Urinary bladder (tissue), 4 donors: ENCODE data around the gene EIF4G1. TPM values are rescaled to one million over a fixed set of nuclear protein-coding genes. Genes with fewer than 3 reads are reported as not detected.
"Not testable (repeated sequence)": the region's sequence is repeated elsewhere in the genome, so short reads cannot be mapped to it uniquely, and the experiment has no call there.

Experiments
- DNase-seq: peaks from one replicate; pipeline ENCODE4 v3.0.0-alpha.2; 2015; ENCODE audit errors: extremely low spot score
- H3K27ac ChIP-seq: one replicate; pipeline ENCODE4 v1.5.1; 2013; ENCODE audit warnings: low read depth, mild to moderate bottlenecking, moderate library complexity
- H3K36me3 ChIP-seq: one replicate; pipeline ENCODE4 v1.6.1; 2013; ENCODE audit warnings: mild to moderate bottlenecking, moderate library complexity; ENCODE audit not compliant: insufficient read depth
- H3K4me1 ChIP-seq: one replicate; pipeline ENCODE4 v1.6.1; 2013; ENCODE audit warnings: mild to moderate bottlenecking, moderate library complexity; ENCODE audit not compliant: insufficient read depth
- H3K4me3 ChIP-seq: one replicate; pipeline ENCODE4 v1.5.1; 2013; ENCODE audit warnings: low read depth, low read length
- WGBS: extraction: QIAGEN DNeasy Blood & Tissue Kit; methylation state at CpG from one replicate; pipeline ENCODE4 v1.1.7; 2013; 5-methylcytosine and 5-hydroxymethylcytosine counted together
- polyA plus RNA-seq: library from polyadenylated mRNA; stranded (reverse); fragments of 200-250 nt; gene quantifications from one replicate; pipeline ENCODE4 v1.2.3, GENCODE V29; 2013
- total RNA-seq: library from RNA; depleted of rRNA; stranded (reverse); fragments of >200 nt; gene quantifications from one replicate; pipeline ENCODE4 v1.2.3, GENCODE V29; 2014
- donor health status: healthy with polysubstance abuse.
- donor health status: healthy.

Gene EIF4G1
- total and polyA plus RNA-seq, 2 donors: 117 to 224 TPM

DNA sequence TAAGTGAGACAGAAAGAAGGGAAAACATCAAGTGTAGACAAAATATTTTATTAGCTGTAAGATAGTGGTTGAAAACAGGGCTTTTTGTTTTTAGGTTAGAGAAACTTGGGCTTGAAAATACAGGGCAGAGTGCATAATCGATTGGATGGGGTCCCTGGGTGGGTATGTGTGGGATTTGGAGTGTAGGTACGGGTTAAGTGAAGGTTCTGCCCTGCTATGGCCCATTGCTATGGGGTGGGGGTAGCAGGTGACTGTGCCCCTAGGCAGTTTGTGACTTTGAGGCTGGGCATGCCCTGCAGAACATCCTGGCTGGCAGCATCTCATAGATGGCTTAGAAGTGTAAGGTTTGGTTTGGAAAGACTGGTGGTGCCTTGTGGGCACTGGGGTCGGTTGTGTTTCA, 19.3 kb downstream of the EIF4G1 start:
- H3K27ac ChIP-seq: peak overlapping the region; percentile 68

GRCh38 chr3:184334470-184335158, 20.2 kb downstream of the EIF4G1 start:
- Histone ChIP-seq H3K27ac (peak overlapping the region; percentile 66), H3K4me1 (no peaks in the 10 kb centered on the region), H3K4me3 (no peak overlapping the region), H3K36me3 (peaks cover 4% of the 10 kb centered on the region)
- DNase-seq: no peak
- 70% methylated on average over 15 of the region's 15 CpGs for WGBS

More for the DNA sequence above, 19.3 kb downstream of the EIF4G1 start:
- Histone ChIP-seq H3K4me3 (no peak overlapping the region), H3K4me1 (no peaks in the 10 kb centered on the region), H3K36me3 (peaks cover 7% of the 10 kb centered on the region)
- 70% methylated on average over 3 of the region's 3 CpGs for WGBS
- DNase-seq: no peak

GRCh38 chr3:184335291-184335660, 20.9 kb downstream of the EIF4G1 start:
- 41% methylated on average over 4 of the region's 4 CpGs for whole genome bisulfite sequencing
- Histone ChIP-seq H3K4me1 (no peaks in the 10 kb centered on the region), H3K4me3 (no peak overlapping the region), H3K27ac (peak overlapping the region; percentile 98), H3K36me3 (peaks cover 4% of the 10 kb centered on the region)
- no peak for DNase-seq

GRCh38 chr3:184335661-184336546, 21.5 kb downstream of the EIF4G1 start:
- H3K4me1 ChIP-seq: no peaks in the 10 kb centered on the region
- WGBS: 1% methylated on average over 77 of the region's 77 CpGs
- no peak for DNase-seq

DNA sequence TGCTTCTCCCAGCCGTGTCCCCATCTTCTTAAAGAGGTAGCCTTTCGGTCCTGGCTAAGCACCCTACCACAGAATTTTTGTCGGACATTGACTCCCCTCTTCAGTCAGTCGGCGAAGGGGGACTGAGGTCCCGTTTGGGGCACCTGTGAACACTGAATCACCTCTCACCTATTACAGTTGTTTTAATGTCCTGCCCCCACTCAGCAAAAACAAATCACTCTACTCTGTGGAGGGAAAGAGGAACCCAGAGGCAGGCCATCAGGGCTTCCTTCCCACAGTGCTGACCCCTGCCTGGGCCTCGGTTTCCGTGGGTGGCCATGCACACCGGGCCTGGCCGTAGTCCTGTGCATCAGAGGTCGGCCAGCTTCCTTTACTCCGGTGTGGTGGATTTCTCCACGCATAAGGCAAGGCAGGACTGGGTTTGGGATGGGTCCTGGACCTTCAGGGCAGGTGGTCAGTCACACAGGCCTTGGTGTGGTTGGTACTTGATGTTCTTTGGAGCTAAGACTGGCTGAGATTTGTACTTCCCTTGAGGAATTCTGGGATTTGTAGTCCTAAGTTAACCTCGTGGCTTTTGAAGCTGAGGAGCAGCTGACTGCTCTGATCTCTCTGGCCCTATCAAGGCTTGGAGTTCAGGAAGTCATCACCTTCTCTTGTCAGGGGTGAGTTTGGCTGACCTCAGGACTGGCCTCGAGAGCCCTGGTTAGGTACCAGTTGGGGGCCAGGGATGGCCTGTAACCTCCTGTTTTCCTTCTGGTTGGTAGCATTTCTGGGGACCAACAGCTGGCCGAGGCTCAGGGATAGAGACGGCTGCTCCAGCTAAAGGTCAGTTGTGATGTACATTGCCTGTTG, 22.4 kb downstream of the EIF4G1 start:
- DNase-seq: no peak
- Histone ChIP-seq H3K36me3 (peaks cover 4% of the 10 kb centered on the region), H3K4me3 (peak overlapping the region; percentile 64), H3K27ac (peak overlapping the region; percentile 98), H3K4me1 (no peaks in the 10 kb centered on the region)
- WGBS: 14% methylated on average over 17 of the region's 17 CpGs

More at GRCh38 chr3:184335661-184336546, 21.5 kb downstream of the EIF4G1 start:
- H3K36me3 ChIP-seq: peaks cover 4% of the 10 kb centered on the region
- peak overlapping the region; percentile 98 for H3K27ac ChIP-seq
- H3K4me3 ChIP-seq: peak overlapping the region; percentile 64

DNA sequence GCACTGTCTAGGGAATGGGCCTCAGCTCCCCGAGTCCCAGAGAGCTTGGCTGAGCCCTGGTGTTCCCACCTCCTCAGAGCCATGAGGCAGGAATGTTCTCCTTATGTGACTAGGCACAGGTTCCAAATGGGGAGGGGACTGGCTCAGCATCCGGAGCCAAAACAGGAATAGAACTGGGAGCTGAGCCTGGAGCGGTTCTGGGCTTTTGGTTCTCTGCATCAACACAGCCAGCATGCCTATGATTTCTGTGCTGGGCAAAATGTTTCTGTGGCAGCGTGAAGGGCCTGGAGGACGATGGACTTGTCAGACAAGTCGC, 23.0 kb downstream of the EIF4G1 start, which contains the start of gene FAM131A:
Gene FAM131A (plus strand): TSS at position 202 of the 316 bp plus-strand sequence. CDS start 31 bp downstream, at position 233.
- Histone ChIP-seq H3K27ac (peak within 1 kb of the TSS; percentile 98), H3K36me3 (peaks cover 1% of the 10 kb centered on the region), H3K4me3 (peak within 1 kb of the TSS; percentile 64), H3K4me1 (no peaks in the 10 kb centered on the region)
- 34% methylated on average over 6 of the region's 6 CpGs for WGBS
- DNase-seq: no peak

- WGBS: 50% methylated on average over 7 of the region's 7 CpGs
- no peaks in the 10 kb centered on the region for H3K4me1 ChIP-seq
Measured at GRCh38 chr3:184337981-184338380, 23.6 kb downstream of the EIF4G1 start.

GRCh38 chr3:184338511-184338945, 24.1 kb downstream of the EIF4G1 start:
- 9% methylated on average over 37 of the region's 37 CpGs for WGBS
- no peak for DNase-seq
- Histone ChIP-seq H3K4me3 (no peak overlapping the region), H3K4me1 (no peaks in the 10 kb centered on the region), H3K36me3 (no peaks in the 10 kb centered on the region), H3K27ac (peak overlapping the region; percentile 88)

More at GRCh38 chr3:184337981-184338380, 23.6 kb downstream of the EIF4G1 start:
- no peak for DNase-seq
- no peak overlapping the region for H3K4me3 ChIP-seq
- no peaks in the 10 kb centered on the region for H3K36me3 ChIP-seq
- H3K27ac ChIP-seq: peak overlapping the region; percentile 88

GRCh38 chr3:184339001-184339400, 24.6 kb downstream of the EIF4G1 start:
- H3K36me3 ChIP-seq: no peaks in the 10 kb centered on the region
- no peak overlapping the region for H3K27ac ChIP-seq
- no peak for DNase-seq
- 41% methylated on average over 8 of the region's 8 CpGs for WGBS
- H3K4me1 ChIP-seq: no peaks in the 10 kb centered on the region
- H3K4me3 ChIP-seq: no peak overlapping the region

DNA sequence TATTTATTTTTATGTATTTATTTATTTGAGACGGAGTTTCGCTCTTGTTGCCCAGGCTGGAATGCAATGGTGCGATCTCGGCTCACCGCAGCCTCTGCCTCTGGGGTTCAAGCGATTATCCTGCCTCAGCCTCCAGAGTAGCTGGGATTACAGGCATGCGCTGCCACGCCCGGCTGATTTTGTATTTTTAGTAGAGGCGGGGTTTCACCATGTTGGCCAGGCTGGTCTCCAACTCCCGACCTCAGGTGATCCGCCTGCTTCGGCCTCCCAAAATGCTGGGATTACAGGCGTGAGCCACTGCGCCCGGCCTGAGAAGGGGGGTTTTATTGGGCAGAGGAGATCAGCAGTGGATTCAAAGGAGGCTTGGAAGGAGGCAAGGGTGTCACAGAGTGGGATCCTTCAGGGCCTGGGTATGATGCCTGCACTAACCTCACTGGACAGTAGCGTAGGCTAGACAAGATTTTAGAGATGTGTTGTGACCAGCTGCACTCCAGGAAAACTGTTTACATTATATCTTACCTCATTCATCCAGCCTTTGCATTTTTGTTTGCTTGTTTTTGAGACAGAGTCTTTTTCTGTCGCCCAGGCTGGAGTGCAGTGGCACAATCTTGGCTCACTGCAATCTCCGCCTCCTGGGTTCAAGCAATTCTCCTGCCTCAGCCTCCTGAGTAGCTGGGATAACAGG, 25.2 kb downstream of the EIF4G1 start:
- not testable (repeated sequence) for H3K27ac ChIP-seq, DNase-seq, H3K36me3 ChIP-seq, H3K4me1 ChIP-seq, H3K4me3 ChIP-seq
- 78% methylated on average over 19 of the region's 19 CpGs for WGBS

DNA sequence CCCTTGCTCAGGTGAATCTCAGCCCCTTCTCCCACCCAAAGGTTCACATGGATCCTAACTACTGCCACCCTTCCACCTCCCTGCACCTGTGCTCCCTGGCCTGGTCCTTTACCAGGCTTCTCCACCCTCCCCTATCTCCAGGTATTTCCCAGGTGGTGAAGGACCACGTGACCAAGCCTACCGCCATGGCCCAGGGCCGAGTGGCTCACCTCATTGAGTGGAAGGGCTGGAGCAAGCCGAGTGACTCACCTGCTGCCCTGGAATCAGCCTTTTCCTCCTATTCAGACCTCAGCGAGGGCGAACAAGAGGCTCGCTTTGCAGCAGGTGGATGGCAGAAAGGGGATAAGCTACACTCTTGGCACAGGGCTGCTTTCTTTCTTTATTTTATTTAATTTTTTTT, 27.5 kb downstream of the EIF4G1 start:
- WGBS: 93% methylated on average over 7 of the region's 7 CpGs
- no peak overlapping the region for H3K27ac ChIP-seq
- no peaks in the 10 kb centered on the region for H3K36me3 ChIP-seq
- no peak for DNase-seq
- no peaks in the 10 kb centered on the region for H3K4me1 ChIP-seq
- no peak overlapping the region for H3K4me3 ChIP-seq

DNA sequence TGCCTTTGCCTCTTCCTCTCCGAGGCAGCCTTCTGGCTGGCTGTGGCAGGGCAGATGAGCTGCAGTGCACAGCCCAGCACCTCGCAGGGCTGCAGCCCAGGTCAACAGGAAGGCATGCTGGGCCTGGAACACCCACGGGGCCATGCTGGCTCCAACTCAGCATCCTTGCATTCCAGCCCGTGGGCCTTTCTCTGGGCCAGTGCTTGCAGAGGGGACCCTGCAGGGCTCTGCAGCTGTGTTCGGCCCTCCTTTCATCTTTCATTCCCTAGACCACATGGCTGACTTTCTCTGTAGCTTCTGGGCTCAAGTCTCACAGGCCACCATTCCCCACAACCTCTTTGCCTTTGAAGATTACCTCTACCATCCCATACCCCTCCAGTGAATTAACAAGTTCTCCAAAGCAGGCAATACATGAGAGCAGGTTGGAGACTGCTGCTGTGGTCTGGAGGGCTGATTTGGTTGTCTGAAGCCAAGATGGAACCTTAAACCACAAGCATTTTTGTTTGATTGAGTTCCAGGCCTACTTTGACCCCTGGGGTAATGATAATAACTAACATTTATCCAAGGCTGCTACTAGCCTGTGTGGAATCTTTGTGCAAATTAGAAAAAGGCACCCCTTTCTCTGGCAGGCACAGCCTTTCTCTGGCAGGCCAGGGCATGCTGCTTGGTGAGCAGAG, 28.9 kb downstream of the EIF4G1 start:
- DNase-seq: no peak
- Histone ChIP-seq H3K27ac (no peak overlapping the region), H3K36me3 (no peaks in the 10 kb centered on the region), H3K4me3 (no peak overlapping the region), H3K4me1 (no peaks in the 10 kb centered on the region)
- 77% methylated on average over 5 of the region's 5 CpGs for WGBS
